ENCODE data around the gene USP24.

GRCh38 chr1:55124470-55124869 is 90.7 kb downstream of the USP24 start:
- no peak for TF ChIP-seq CTCF (IDR thresholded peaks at IDR 0.05)
- no peak for TF ChIP-seq POLR2A (IDR thresholded peaks at IDR 0.05)

Measured in esophagus squamous epithelium (tissue), 4 donors.